ENCODE data around the gene ATAD3B. TPM values are rescaled to one million over a fixed set of nuclear protein-coding genes. Genes with fewer than 3 reads are reported as not detected.

ATAD3B gene
- total RNA-seq, 1 experiment from 2014 or later = 104 TPM

DNA sequence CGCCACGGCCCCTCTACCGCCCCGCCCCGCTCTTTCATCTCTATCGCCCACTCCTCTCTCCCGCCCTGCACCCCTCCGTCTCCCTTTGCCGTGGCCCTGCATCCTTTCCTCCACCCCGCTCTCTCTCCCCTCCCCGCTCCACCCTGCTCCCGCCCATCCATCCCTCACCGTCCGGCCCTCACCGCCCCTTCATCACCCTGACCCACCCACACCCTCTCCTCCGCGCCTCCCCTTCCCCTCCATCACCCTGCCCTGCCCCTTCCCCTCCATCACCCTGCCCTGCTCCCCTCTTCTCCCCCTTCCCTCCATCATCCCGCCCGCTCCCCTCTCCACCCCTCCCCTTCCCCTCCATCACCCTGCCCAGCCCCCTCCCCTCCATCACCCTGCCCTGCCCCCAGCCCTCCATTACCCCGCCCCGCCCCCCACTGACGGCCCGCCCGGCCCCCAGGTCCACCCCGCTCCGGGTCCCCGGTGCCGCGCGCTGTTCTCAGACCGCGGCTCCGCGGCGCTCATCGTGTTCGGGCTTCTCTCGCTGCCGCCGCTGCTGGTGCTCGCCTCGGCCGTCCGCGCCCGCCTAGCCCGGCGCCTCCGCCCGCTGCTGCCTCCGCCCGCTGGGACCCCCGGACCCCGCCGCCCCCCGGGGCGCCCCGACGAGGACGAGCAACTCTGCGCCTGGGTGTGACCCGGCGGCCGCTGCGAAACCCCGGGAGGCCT is 44.3 kb upstream of the ATAD3B start:
- intact Hi-C loops (cut with micrococcal nuclease; ENCODE audit: unreplicated experiment) (no loop called here), in situ Hi-C loops (cut with HindIII; ENCODE audit: low pct_unique_long_range_greater_than_20kb, low sequenced_read_pairs) (no loop called here)
- H3K9me3 ChIP-seq (ENCODE audit: control insufficient read depth, insufficient read depth, low read depth, low read length) = no peaks in the 10 kb centered on the region
- H3K36me3 ChIP-seq (ENCODE audit: control insufficient read depth, insufficient read depth, low read length) = no peaks in the 10 kb centered on the region
- ATAC-seq (peak; percentile 13), DNase-seq (ENCODE audit: low read depth, low spot score) (no peak)
- no peak overlapping the region for H3K27ac ChIP-seq (ENCODE audit: low read length)
- ChIA-PET POLR2A (no interaction called here), CTCF (no interaction called here)
- H3K4me3 ChIP-seq (ENCODE audit: low read depth in 2 of 2, low read length in 2 of 2) = peak overlapping the region; percentile 16 to 41; a peak in 3 of 4 replicates
- TF ChIP-seq SIN3A (IDR thresholded peaks at IDR 0.05; ENCODE audit: borderline replicate concordance, insufficient read depth, low read depth, low read length) (no peak), REST (IDR thresholded peaks at IDR 0.05; ENCODE audit: insufficient read depth in 1 of 2, low read depth in 2 of 2, low read length in 1 of 2) (no peak), TCF7L2 (IDR thresholded peaks at IDR 0.05; ENCODE audit: low read depth, low read length) (0 out of 2 replicates have a peak, but pooled peaks have one; percentile 49)
- H3K27me3 ChIP-seq (ENCODE audit: control insufficient read depth, insufficient read depth, low read length) = no peaks in the 10 kb centered on the region
- BruUV-seq (replicated peaks) = no TSS peak
- H3K4me1 ChIP-seq (ENCODE audit: control insufficient read depth, insufficient read depth, low read length) = peaks cover 51% of the 10 kb centered on the region

DNA sequence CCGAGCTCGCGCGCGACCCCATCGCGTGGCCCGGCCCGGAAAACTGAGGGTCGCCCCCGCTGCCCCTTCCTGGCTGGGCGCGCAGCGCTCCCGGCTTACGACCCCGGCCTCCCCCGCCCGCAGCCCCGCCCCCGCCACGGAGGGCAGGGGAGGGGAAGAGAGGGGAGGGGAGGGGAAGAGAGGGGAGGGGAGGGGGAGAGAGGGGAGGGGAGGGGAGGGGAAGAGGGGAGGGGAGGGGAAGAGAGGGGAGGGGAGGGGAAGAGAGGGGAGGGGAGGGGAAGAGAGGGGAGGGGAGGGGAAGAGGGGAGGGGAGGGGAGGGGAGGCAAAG is 43.8 kb upstream of the ATAD3B start:
- intact Hi-C loops (cut with micrococcal nuclease; ENCODE audit: unreplicated experiment) (no loop called here), in situ Hi-C loops (cut with HindIII; ENCODE audit: low pct_unique_long_range_greater_than_20kb, low sequenced_read_pairs) (no loop called here)
- Histone ChIP-seq H3K4me1 (ENCODE audit: control insufficient read depth, insufficient read depth, low read length) (peaks cover 51% of the 10 kb centered on the region), H3K27me3 (ENCODE audit: control insufficient read depth, insufficient read depth, low read length) (no peaks in the 10 kb centered on the region), H3K9me3 (ENCODE audit: control insufficient read depth, insufficient read depth, low read depth, low read length) (no peaks in the 10 kb centered on the region), H3K27ac (ENCODE audit: low read length) (no peak overlapping the region), H3K36me3 (ENCODE audit: control insufficient read depth, insufficient read depth, low read length) (no peaks in the 10 kb centered on the region), H3K4me3 (ENCODE audit: low read depth in 2 of 2, low read length in 2 of 2) (peak overlapping the region; percentile 8 to 20; a peak in 1 of 4 replicates)
- no TSS peak for BruUV-seq (replicated peaks)
- ATAC-seq (no peak), DNase-seq (ENCODE audit: low read depth, low spot score) (no peak)
- ChIA-PET CTCF (no interaction called here), POLR2A (no interaction called here)
- TF ChIP-seq TCF7L2 (IDR thresholded peaks at IDR 0.05; ENCODE audit: low read depth, low read length) = no peak
- no peak for TF ChIP-seq SIN3A (IDR thresholded peaks at IDR 0.05; ENCODE audit: borderline replicate concordance, insufficient read depth, low read depth, low read length)
- no peak for TF ChIP-seq POLR2AphosphoS5 (IDR thresholded peaks at IDR 0.05; ENCODE audit: low read depth, low read length)
- TF ChIP-seq, protein P1, sequence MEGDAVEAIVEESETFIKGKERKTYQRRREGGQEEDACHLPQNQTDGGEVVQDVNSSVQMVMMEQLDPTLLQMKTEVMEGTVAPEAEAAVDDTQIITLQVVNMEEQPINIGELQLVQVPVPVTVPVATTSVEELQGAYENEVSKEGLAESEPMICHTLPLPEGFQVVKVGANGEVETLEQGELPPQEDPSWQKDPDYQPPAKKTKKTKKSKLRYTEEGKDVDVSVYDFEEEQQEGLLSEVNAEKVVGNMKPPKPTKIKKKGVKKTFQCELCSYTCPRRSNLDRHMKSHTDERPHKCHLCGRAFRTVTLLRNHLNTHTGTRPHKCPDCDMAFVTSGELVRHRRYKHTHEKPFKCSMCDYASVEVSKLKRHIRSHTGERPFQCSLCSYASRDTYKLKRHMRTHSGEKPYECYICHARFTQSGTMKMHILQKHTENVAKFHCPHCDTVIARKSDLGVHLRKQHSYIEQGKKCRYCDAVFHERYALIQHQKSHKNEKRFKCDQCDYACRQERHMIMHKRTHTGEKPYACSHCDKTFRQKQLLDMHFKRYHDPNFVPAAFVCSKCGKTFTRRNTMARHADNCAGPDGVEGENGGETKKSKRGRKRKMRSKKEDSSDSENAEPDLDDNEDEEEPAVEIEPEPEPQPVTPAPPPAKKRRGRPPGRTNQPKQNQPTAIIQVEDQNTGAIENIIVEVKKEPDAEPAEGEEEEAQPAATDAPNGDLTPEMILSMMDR (IDR thresholded peaks at IDR 0.05) = no peak
- no peak for TF ChIP-seq REST (IDR thresholded peaks at IDR 0.05; ENCODE audit: insufficient read depth in 1 of 2, low read depth in 2 of 2, low read length in 1 of 2)

Data from Panc1 (cell line).